Measurements from ENCODE around the gene ERAS.
"Not testable (repeated sequence)": the region's sequence is repeated elsewhere in the genome, so short reads cannot be mapped to it uniquely, and the experiment has no call there.

GRCh38 chrX:48854121-48854804 is 27.9 kb downstream of the ERAS start:
- TF ChIP-seq, protein P1, sequence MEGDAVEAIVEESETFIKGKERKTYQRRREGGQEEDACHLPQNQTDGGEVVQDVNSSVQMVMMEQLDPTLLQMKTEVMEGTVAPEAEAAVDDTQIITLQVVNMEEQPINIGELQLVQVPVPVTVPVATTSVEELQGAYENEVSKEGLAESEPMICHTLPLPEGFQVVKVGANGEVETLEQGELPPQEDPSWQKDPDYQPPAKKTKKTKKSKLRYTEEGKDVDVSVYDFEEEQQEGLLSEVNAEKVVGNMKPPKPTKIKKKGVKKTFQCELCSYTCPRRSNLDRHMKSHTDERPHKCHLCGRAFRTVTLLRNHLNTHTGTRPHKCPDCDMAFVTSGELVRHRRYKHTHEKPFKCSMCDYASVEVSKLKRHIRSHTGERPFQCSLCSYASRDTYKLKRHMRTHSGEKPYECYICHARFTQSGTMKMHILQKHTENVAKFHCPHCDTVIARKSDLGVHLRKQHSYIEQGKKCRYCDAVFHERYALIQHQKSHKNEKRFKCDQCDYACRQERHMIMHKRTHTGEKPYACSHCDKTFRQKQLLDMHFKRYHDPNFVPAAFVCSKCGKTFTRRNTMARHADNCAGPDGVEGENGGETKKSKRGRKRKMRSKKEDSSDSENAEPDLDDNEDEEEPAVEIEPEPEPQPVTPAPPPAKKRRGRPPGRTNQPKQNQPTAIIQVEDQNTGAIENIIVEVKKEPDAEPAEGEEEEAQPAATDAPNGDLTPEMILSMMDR (conservative IDR thresholded peaks at IDR 0.05; ENCODE audit: low read depth, low read length) = not testable (repeated sequence)
- not testable (repeated sequence) for TF ChIP-seq EZH2 (IDR thresholded peaks at IDR 0.05; ENCODE audit: borderline replicate concordance, low read depth, low read length, poor library complexity, severe bottlenecking)

Data from A673 (cell line).